ENCODE data around the gene MPEG1.

The MPEG1 gene

DNA sequence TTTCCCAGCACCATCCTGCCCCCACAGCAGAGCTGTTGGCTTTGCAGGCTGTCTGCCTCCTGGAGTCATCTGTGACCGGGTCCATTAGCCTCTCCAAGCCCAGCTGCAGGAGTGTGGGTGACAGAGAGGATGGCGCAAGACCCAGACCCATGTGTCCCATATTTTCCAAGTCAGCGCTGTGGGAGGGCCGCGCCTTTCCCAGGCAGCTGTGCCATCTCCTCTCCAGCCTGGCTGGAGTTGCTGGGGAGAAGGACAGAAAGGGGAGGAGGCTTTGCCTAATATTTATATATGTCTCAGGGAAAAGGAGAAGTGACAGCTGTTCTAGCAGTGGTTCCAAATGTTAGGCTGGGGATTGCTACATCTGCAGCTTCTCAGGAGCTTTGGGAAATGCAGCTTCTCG lies 25.1 kb downstream of the MPEG1 start:
- DNase-seq = no peak

DNA sequence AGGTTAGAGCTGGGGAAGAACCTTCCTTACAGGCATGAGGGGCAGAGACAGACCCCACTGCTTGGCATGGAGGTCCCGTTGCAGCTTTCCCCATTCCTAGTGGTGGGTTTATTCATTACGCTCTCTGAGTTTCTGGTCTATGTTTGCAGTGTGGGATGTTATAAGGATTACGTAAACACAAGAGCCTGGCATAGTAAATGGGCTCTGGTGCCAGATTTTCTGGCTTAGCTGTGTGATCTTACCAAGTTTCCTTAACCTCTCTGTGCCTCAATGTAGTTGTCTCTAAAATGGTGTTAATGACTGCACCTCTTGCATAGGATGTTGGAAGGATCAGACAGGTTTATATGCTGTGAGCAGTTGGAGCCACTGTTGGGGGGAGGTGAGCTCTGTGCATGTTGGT lies 25.7 kb downstream of the MPEG1 start:
- no peak for DNase-seq

DNA sequence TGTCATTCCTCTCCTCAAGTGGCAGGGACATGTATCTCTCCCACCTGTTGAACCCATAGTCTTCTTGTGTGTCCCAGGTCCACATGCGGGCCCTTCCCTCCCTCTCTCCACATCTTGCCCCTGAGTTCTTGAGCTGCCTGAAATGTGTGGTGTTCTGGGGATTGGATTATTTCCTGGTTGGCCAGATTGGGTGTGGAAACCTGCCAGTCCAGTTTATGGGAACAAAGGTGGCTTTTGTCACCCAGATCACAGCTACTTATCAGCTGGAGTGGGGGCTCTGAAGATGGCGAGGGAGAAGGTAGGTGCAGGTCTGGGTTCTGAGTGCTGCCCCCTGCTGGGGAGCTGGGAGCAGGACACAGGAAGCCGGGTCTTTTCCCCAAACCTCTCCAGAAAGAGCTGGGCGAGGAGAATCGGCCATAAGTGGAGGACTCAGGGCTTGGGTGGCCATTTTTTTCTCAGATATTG lies 26.6 kb downstream of the MPEG1 start:
- peak; percentile 75 to 84 for DNase-seq

DNA sequence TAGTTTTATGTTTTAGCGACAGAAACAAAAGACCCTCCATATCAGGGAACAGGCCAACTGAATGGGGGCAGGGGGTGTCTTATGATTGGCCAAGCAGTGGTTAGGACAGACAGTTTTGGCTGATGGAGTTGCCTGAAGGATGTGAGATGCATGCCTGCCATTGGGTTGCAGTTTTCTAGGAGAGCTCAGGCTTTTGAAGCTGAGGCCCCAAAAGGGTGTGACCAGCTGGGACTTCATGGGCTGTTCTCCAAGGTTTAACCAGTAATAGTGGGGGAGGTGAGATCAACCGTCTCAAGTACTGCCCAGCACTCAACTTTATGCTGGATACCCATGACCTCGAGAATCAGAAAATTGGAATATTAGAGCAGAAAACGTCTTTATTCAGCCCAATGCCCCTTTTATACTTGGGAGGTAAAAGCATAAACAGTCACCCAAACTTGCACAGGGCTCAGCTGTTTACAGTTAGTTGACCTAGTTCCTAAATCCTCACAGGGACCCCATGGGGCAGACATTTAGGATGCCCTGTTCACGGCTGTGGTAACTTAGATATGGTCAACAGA lies 27.3 kb downstream of the MPEG1 start:
- no peak for DNase-seq

DNA sequence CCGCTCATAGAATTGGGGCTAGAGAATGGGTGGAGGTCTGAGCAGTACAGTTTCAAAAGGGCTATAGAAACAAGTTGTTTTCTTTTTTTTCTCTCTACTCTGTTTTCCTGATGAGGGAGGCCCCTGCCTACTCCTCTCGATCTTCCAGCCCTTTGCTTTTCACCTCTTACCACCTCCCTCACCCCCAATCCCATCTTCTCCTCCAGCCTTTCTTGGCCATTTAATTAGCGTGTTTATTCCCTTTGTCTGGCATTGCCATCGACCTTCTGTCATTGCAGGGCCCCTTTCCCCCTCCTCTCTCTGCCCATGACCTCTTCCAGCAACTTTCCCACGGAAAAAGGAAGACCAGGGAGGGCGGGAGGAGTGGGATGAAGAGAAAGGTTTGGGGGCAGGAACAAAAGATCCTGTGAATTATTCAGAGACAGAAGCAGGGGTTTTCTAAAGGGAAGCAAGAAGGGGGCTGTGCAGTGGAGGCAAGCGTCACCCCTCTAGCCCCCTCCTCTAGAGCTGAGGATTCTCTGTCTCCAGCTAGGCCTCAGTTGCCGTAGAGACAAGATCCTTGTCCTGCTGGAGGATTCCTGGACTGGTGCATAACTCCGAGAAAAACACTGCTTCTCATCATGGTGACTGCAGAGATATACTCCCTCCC lies 27.9 kb downstream of the MPEG1 start:
- no peak for DNase-seq

DNA sequence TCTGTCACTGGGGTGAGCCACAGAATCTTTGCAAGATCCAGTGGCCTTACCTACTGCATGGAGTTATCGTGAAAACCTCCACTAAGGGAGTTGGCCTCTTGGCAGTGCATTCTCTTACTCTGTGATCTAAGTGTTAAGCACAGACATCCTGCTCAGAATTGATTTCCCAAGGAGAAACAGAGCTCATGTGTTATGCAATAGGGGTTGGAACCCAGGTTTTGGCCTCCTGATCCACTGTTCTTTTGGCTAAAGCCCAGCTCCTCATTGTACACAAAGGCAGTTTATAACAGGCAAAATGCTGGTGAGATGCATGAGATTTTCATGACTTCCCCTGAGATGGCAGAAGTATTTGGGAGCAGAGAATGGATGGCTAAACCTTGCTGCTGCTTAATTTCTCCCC lies 29.0 kb downstream of the MPEG1 start:
- no peak for DNase-seq

DNA sequence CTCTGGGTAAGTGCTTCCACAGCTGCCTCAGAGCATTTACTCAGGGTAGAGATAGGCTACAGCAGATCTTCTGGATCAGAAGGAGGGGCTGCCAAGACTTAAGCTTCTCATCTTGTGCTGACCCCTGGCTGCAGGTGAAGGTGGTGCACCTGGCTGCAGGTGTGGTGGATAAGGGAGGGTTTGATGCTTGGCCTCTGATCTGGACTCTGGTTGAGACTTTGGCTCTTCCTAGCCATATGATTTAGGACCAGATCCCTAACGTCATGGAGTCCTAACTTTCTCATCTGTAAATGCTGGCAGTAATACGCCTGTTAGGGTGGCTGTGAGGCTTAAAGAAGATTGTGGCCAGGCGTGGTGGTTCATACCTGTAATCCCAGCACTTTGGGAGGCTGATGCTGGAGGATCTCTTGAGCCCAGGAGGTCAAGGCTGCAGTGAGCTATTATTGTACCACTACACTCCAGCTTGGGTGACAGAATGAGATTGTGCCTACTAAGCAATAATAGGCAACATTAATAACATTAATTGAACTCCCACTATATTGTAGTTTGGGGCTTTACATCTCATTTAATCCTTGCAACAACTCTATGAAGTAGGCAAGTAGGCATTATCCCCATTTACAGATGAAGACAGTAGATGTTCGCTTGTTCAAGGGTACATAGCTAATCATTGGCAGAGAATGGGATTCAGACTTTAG lies 30.1 kb downstream of the MPEG1 start:
- DNase-seq = peak in 1 of 2 experiments; percentile 35

DNA sequence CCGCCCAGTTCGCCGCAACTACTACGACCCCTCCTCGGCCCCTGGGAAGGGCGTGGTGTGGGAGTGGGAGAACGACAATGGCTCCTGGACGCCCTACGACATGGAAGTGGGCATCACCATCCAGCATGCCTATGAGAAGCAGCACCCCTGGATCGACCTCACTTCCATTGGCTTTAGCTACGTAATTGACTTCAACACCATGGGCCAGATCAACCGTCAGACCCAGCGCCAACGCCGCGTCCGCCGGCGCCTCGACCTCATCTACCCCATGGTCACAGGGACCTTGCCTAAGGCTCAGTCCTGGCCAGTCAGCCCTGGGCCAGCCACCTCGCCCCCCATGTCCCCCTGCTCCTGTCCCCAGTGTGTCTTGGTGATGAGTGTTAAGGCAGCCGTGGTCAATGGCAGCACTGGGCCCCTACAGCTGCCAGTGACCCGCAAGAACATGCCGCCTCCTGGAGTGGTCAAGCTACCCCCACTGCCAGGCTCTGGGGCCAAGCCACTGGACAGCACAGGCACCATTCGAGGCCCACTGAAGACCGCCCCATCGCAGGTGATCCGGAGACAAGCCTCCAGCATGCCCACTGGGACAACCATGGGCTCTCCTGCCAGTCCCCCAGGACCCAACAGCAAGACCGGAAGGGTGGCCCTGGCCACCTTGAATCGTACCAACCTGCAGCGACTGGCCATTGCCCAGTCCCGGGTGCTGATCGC lies 30.8 kb downstream of the MPEG1 start:
- DNase-seq = no peak

DNA sequence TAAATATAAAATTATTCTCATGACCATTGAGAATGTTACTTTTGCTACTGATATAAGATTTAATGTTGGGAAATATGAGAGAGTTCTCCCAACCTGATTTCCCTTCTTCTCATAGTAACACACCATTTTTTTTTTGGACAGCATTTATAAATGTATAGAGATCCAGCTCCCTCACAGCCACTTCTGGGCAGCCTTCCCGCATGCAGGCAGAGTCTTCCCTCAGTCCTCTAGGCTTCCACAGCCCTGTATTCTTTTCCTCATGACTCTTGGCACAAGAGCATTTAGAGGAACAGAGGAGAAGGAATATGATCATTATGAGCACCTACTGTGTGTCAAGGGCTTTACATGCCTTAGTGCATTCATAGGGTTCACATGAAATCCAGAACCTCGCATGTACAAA lies 31.8 kb downstream of the MPEG1 start:
- DNase-seq = no peak

DNA sequence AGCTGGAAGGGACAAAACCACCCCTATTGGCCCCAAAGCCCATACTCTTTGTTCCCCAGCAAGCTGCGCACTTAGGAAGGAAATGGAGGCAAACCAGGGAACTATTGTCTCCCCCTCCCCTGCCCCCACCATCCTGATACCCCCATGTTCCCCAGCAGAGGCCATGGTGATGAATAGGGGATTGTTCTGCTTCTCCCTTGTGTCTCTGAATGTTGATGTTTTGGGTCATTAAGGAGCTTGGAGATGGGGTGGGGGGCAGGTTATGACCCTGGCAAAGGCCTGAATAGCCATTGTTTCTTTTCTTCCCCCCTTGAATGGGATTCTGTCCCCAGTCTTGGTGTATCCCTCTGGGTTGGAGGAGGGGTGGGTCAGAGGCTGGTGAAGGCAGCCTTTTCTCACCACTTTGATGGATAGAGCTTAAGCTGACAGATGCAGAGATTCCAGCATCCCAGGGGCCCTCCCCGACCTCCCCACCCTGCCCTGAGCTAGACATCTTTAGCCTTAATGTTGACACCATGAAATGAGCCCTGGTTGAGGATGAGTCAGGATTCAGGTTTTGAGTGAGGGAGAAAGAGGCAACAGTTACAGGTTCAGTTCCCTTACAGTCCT lies 32.5 kb downstream of the MPEG1 start:
- DNase-seq = no peak

DNA sequence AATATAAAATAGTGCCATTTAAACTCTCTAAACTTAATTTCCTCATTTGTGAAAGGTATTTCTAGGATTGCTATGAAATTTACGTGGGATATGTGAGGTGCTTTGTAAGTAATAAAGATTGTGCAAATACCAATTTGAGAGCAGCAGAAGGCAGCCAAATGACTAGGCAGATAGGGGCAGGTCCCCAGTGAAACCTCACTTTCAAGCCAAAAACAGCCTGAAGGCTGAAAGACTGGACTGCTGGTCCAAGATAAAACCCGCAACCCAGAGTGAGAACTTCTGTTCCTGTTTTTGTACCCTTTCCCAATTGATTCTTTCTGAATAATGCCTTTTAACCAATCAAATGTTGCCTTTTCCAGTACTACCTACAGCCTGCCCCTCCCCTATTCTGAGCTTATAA lies 33.6 kb downstream of the MPEG1 start:
- no peak for DNase-seq

DNA sequence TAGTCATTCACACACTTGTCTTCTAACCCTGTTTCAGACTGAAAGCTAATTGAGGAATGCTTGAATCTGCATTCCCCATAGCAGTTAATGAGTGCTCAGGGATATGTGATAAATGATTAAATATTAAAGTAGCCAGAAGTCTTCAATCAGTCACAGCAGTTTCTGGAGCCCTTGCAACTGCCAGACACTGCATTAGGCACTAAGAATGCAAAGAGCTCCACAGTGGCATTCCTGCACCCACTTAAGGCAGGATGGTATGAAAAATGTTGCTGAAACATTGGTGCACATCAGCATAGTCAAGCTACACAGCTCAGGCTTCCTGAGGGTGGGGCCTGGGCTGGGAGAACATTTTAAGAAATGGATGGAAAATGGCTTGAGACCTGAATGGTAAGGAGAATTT lies 34.3 kb downstream of the MPEG1 start:
- DNase-seq = no peak

DNA sequence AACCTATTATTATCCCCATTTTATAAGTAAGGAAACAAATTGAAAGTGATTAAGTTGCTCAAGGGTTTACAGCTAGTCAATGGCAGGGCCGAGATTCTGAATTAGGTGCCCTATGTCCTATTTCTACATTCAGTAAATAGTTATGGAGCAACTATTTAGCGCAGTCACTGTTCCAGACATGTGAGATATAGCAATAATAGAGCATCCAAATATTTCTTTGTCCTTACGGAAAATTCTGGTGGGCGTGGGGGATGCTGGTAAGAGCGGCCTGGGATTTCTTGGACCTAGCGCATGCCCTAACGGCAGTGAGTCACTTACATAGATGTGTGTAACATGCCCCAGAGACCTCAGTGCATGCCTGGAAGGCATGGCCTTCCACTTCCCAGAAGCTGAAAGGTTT lies 36.4 kb downstream of the MPEG1 start:
- no peak for DNase-seq

DNA sequence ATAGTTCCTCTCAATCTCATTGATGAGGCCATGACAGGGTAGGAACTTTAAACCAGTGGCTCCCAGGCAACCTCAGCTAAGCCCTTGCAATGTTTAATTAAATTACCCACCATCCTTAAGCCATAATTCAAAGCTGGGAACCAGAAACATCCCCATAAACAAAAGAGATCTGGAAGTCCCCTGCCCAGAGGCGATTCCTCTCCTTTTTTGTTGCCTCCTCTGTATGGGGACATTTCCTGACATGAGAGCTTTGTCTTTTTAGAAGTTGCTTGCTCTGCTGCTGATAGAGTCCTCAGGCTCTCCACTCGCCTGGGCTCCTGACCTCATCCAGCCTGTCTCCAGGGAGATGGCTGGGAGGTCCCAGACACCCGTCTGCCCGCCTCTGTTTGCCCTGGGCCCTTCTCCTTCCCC lies 37.6 kb downstream of the MPEG1 start:
- peak; percentile 32 to 39 for DNase-seq

DNA sequence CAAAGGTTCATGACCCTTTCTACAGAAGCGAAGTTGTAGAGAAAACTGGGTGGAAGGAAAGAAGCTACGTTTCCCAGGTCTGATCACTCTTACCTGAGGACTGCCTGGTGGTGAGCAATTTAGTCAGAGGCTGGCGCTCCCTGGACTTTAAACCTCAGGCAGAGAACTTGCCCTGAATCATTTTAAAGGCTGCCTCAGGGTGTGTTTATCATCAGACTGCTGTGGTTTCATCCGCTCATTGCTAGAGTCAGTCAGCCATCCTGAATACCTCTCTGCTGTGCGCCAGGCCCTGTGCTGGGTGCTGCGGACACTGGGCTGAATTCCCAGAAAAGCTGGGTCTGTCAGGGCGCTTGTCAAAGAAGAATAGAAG lies 38.1 kb downstream of the MPEG1 start:
- peak; percentile 13 to 45 for DNase-seq

DNA sequence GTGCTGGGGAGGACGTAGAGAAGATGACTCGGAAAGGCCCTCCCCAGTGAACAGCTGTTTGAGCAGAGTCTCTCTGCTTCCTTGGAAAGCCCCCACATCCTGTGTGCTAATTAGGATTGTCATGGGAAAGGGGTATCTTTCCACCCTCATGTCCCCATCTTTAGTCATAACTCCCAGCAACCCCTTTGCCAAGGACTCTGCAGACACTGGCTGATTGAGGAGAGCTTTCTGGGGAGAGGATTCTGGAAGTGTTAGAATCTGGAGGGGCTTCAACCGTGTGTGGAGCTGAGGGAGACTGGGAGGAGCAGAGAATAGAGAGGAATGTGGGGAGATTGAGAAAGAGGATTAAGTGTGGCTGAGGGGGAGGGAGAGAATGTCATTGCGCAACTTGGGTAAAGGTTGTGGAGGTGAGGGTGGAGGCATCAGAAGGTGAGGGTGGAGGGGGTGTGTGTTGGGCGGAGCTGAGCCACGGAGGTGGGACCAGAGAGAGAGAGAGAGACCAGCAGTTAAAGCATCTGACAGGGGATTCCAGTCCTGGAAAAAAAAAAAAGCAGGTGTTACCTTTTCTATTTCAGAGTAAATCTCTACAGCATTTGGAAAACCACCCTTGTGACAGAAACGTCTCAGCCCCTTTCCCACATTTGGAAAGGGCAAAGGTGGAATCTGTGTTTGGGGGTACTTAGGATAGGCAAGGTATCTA lies 38.6 kb downstream of the MPEG1 start:
- peak in 1 of 2 experiments; percentile 28 for DNase-seq

DNA sequence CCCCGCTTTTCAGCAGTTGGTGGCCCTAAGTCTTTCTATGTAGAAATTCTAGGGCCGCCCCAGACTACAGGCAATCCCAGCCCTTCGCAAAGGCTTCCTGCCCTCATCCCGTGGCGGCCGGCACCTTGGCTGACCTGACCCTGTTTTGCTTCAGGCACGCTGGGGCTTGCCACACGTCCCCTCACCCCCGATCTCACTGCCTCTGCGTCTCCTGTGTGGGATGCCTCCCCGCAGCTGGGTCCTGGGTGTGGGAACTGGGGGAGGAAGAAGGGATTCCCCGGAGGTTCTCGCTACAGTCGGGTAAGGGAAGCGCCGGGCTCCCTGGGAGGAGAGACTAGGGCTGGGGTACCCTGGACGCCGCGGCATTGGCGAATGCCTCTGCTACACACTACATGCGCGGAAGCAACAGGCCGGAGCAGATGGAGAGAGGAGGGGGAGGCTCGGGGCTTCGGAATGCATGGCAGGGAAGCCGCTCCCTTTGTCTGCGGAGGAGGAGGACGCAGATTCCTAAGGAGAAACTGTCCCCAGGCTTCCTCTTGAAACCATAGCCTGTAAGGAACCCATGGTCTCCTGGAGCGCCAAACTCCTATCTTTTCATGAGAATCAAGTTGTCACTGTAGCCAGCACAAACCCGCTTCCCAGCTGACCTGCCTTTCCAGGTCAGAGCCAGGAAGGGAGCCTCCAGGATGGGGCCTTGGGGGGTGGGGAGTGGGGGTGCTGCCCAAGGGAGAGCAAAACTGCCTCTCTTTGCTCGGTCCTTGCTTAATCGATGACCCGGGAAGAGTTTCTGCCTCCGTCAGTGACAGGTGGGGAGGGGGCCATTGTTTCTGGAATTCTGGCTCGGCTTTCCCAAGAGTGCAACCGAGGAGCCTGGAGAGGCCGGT lies 39.4 kb downstream of the MPEG1 start:
- DNase-seq = peak; percentile 41 to 79

DNA sequence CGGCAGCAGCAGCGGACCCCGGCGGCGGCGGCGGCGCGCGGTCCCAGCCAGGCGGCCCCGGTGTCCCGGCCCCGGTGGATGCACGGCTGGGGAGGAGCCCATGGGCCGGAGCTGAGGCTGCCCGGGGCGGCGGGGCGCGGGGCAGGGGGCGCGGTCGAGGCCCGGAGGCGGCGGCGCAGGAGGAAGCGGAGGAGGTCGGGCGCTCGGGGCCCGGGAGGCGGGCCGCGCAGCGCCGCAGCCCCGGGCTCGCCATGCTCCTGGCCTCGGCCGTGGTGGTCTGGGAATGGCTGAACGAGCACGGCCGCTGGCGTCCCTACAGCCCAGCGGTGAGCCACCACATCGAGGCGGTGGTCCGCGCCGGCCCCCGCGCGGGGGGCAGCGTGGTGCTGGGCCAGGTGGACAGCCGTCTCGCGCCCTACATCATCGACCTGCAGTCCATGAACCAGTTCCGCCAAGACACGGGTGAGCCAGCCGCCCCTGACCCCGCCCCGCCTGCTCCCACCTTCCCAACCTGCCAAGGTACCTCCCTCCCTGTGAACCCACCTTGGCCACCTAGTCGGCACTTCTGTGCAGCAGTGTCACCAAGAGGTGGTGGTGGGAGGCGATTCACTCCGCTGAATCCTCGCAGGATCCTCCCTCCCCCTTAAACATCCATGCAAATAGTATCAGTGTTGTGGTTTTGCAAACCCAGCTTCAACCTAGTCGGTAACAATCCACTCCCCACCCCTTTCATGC lies 40.2 kb downstream of the MPEG1 start:
- DNase-seq = peak; percentile 57 to 83

DNA sequence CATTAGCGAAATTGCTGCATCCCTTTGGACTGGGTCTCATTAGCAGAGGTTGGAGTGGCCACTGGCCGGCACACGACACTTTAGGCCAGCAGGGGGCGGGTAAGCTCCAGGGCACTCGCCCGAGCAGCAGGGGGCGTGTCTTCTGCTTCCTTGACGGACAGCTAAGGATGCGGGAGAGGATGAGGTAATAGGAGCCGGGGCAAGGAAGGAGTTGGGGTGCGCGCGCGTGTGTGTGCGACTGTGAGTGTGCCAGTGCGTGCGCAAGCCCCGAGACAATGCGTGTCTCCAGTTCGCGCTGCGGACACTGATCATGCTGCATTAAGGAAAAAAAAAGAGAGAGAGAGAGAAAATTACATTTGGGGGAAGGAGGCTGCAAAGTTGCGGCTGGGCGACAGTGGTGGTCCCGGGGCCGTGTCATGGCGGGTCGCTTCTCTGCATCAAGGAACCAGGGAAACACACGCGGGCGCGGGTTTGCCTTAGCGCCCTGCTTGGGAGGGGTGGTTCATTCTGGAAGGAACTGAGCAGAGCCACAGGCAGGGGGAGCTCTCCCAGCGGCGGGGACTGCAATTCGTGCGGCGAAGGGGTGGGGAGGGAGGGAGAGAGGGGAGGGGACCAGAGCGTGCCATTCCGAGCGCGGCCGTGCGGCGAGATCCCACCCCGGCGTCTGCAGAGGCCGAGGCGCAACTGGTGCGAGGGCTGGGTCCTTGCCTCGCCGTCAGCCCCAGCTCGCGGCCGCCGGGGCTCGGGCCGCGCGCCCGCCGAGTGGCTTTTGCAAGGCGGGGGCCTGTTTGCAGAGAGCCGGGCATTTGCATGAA lies 41.0 kb downstream of the MPEG1 start, which contains the start of gene DTX4:
Gene DTX4, plus strand, starts transcription at position 625 of the 815 bp plus-strand sequence. CDS start 464 bp downstream, outside the sequence.
- DNase-seq = peak; percentile 85 to 96

DNA sequence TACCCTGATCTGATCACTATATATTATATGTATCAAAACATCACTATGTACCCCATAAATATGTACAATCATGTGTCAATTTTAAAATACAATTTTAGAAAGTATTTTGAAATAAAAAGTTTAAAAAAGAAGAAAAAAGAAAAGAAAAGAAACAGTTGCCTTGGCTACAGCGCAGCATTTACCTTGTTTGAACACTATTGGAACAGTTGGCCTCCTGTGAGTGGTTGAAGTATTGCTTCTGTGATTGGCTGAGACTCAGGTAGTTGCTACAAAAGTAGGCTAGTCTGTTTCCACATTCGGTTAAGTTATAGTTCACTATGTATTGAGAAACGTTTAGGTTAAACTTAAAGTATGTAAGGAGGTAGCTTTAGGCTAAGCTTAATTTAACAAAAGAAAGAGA lies 48.7 kb downstream of the MPEG1 start:
- DNase-seq = no peak
